SIG-M5 treated with dmso at 0.1 percent for 504 hours (cell line): Measurements from ENCODE around the gene FYB1.
A peak's percentile ranks its signal among the peaks of the same experiment; 100 is the strongest.
"Not testable (repeated sequence)": the region's sequence is repeated elsewhere in the genome, so short reads cannot be mapped to it uniquely, and the experiment has no call there.

Source experiments
- DNase-seq: peaks from one replicate; lab custom pipeline; 2025; ENCODE audit not compliant: unreplicated experiment; lab: John Stamatoyannopoulos, UW

The FYB1 gene

GRCh38 chr5:39231705-39232525 is 12.6 kb upstream of the FYB1 start:
- no peak for DNase-seq

DNA sequence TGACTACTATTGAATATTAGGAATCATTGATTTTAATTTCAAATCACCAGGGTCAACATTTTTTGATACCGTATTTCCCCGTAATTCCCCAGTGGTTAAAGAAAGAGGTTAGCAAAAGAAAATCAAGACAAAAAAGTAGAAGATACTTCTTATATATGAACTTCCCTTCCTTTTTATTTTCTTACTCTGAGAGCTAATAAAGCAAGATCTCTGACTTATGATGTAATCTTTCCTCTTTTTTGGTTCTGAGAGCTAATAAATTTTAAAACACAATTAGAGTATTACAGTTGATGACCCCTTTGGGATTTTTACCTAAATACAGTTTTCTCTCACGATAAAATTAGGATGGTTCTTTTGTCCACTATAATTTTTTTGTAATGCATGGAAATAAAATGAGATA is 9.2 kb upstream of the FYB1 start:
- no peak for DNase-seq

DNA sequence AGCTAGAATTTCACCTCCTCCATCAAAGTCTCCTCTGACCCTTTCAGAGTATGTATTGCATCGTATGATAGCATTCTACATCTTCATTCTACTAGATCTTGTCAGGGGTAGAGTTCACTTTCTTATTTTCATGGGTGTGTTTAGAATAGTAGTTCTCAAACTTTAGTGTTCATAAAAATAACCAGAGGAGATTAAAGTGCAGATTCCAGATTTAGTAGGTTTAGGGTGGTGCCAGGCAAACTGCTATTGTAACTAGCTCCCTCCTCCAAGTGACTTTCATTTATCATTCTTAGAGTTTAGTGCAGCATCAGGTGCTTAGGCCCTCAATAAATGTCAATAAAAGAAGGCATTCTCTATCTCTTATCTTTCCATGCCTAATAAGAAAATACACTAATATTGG is 7.2 kb upstream of the FYB1 start:
- no peak for DNase-seq

DNA sequence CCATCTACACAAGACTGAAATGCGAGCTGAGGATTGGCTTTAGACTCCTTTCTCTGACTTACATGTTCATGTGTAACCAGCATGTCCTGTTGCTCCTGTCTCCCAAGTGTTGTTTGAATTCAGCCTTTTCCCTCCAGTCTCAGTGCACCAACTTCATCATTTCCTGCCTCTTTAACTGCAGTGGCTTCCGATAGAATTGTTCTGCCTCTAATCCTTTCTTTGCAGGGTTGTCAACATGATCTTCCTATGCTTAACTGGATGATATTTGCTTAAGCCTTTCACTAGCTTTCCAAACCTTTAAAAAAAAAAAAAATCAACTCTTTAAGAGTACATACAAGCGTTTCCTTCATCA is 6.7 kb upstream of the FYB1 start:
- DNase-seq, result no peak

GRCh38 chr5:39225405-39226099 is 6.2 kb upstream of the FYB1 start:
- peak; percentile 47 for DNase-seq

GRCh38 chr5:39224196-39224761 is 4.9 kb upstream of the FYB1 start:
- peak; percentile 72 for DNase-seq

- DNase-seq, result peak; percentile 22
Measured at GRCh38 chr5:39223565-39224156, 4.3 kb upstream of the FYB1 start.

DNA sequence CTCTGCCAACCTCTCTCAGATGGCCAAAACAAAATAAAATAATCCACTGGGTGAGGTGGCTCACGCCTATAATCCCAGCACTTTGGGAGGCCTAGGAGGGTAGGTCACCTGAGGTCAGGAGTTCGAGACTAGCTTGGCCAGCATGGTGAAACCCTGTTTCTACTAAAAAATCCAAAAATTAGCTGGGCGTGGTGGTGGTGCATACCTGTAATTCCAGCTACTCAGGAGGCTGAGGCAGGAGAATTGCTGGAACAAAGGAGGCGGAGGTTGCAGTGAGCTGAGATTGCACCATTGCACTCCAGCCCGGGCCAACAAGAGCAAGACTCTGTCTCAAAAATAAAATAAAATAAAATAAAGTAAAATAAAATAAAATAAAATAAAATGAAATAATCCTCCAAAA is 2.3 kb upstream of the FYB1 start:
- DNase-seq, result not testable (repeated sequence)

DNA sequence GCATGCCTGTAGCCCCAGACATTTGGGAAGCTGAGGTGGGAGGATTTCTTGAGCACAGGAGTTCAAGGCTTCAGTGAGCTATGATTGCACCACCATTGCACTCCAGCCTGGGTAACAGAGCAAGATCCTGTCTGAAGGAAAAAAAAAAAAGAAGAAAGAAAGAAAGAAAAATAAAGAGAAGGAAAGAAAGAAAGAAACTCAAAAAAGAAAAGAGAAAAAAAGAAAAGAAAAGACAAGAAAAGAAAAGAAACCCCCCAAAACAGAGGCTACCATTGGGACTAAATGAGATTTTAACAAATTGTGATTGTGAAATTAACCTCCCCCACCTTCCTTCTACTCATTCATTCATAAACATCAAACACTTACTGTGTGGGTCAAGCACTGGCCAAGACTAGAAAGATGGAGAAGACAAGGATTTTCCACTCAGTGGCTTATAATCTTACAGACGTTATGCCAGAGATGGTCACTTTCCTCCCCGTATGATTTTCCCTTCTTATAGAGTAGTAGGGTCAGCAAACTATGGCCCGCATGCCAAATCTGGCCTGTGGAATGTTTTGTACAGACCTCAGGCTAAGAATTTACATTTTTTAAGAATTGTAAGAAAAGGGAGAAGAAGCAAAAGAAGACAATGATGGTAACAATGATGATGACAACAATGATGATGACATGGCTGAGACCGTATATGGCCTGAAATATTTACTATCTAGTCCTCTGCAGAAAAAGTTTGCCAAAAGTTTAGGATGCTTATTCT is 1.1 kb upstream of the FYB1 start:
- no peak for DNase-seq

DNA sequence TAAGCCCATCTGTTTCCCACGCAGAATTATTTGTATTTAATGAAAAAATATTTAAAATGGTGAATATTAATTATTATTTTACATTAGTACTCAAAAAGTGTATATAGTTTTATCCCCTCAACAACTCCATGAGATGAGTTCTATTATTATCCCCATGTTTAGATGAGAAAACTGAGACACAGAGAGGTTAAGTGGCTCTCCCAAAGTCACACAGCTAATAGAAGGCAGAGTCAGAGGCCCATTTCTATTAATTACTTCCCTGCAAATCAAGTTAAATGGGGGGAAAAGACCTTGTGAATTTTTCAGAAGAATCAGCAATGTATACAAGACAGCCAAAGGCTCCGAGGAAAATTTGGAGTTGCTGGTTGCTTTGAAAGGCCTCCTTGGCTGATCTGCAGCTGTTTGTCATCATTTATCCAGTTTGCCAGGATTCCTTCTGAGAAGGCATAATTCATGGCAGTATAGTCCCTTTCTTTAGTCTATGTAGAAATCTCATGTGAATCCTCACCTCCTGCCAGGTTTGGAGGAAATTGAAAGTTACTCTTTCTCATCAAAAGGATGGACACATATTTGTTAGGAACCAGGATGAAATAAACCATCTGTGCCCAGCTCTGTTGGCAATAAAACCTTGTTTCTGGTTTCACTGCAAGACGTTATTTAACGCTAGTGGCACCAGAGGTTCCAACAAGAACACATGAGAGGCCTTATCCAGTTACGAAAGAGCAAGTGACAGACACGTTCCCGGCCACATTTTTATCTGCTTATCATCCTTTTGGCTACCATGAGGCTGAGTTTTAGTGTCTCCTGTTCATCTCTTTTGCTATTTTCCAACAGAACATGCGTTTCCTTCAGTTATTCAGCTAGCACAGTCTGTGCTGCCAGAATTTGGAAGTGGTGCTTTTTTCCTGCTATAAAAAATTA is 621 bp downstream of the FYB1 start:
- DNase-seq, result peak; percentile 87

DNA sequence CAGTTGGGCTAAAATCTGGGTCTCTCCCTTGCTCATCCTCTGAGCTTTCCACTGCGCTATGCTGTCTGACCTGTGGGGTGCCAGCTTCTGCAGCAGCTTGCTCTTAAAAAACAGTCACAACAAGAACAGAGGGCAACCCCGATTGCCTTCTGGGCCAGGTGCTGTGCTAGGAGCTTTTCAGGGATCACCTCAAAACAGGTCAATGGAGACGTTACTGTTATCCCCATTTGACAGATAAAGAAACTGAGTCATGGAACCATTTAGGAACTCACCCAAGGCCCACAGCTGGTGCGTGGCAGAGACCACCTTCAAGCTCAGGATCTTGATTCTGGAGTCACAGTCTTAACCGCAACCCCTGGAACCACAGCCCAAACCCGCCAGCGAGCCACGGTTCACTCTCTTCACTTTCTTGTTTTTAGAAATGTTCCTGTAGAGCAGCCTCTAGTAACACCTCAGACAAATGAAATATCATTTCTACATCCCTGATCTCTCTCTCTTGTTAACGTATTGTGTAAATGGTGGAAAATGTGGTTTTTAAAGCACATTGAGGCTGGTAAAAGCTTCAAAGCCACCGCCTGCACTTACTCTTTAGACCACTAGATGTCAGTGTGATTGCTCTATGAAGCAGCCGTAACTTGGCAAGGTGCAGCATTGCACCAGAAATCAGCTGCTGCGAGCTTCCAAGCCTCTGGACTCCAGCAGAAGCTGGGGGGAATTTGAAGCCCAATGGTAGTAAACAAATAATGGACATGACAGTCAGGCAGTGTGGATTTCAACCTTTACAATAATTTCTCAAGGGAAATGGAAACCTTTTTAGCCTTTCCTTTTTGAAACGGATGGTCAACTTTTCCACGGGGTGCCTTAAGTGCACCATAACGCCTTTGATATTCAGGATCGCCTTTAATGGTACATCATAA is 1.7 kb downstream of the FYB1 start:
- DNase-seq, result peak; percentile 88

- no peak for DNase-seq
Measured at GRCh38 chr5:39216631-39217030, 2.7 kb downstream of the FYB1 start.

GRCh38 chr5:39215857-39216256 is 3.5 kb downstream of the FYB1 start:
- no peak for DNase-seq

DNA sequence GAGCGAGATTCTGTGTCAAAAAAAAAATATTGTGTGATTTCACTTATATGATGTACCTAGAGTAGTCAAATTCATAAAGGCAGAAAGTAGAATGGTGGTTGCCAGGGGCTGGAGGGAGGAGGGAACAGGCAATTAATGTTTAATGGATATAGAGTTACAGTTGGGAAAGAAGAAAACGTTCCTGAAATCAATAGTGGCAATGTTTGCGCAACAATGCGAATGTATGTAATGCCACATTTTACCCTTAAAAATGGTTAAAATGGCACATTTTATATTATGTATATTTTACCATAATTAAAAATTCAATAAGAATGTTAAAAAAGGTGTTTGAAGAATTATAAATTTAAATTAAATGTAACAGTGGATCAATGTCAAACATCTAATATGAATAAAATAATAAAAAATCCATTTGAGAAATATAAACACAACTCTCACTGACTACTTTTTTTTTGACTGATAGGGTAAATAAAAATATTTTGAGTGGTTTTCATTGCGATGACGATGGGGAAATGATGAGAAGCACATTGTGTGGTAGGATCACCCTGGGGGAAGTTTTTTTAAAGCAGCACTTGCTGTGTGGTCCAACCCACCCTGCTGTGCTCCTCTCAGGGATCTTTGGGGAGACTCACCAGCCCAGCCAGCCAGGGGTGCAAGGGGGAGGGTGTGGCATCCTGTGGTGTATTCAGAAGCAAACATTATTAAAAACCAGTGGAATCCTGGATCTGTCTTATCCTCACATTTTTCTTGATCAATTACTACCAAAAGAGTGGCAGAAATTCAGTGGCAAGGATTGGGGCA is 4.3 kb downstream of the FYB1 start:
- DNase-seq, result no peak

GRCh38 chr5:39213447-39214207 is 5.7 kb downstream of the FYB1 start:
- DNase-seq, result no peak

DNA sequence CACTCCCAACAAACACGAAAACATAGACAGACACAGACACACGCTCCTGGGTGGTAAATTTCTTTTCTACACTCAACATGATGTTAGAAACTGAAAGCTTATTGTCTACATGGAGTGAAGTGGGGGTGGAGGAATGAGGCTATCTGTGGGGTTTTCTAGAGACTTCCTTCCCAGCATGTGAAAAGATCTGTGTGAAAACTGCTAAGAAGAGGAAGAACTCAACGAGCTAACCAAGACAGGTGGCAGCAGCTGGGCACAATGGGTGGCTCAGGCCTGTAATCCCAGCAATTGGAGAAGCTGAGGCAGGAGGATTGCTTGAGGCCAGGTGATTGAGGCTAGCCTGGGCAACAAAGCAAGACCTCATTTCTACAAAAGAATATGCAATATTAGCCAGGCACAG is 7.6 kb downstream of the FYB1 start:
- DNase-seq, result no peak

GRCh38 chr5:39209924-39210323 is 9.4 kb downstream of the FYB1 start:
- DNase-seq, result no peak

DNA sequence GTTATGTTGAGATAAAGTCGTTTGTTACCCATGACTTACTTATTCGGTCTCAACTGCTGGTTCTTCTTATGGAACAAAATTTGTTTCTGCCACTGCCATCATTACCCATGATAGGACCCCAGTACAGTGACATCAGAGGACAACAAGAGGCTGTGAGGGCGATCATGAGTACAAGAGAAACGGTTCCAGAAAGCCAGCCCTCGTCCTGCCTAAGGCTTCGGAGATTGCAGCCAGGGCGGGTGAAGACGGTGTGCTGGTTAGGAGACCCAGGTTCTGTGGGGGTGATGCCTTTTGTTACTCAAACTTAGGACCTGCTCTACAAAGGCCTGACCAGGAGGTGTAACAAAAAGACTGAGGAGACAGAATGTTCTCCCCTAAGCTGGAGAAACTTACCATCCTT is 10.9 kb downstream of the FYB1 start:
- DNase-seq, result no peak
